CD4-positive, alpha-beta T cell (primary cell): ENCODE data around the gene COL23A1. TPM values are rescaled to one million over a fixed set of nuclear protein-coding genes. Genes with fewer than 3 reads are reported as not detected.

ENCODE experiments used
- ATAC-seq: fragments of 200-7000 bp; cut with Tn5 transposase; one replicate; pipeline ENCODE4 v1.10.0; 2022; ENCODE audit warnings: mild to moderate bottlenecking; ENCODE audit not compliant: poor library complexity
- CTCF ChIA-PET: fragments of 350-600 bp; sonication (Branson Sonifier 250); formaldehyde crosslinking; loops from one replicate; lab custom pipeline; 2021; ENCODE audit warnings: antibody characterized with exemption, inconsistent platforms; lab: Charles Lee
- POLR2A ChIA-PET: fragments of 350-600 bp; sonication (Branson Sonifier 250); formaldehyde crosslinking; loops from one replicate; lab custom pipeline; 2021; ENCODE audit warnings: antibody characterized with exemption, inconsistent platforms; lab: Charles Lee
- DNase-seq, 14 experiments: peaks; one replicate each; pipeline ENCODE4 v3.0.0-alpha.2; 2013 to 2020; ENCODE audit warnings: mixed read lengths in 2 of 14
- H3K27ac ChIP-seq, 2 donors: one replicate each; pipeline versions ENCODE4 v1.5.1 to v1.7.0; 2013; ENCODE audit warnings: low read length in 2 of 2, low read depth in 1 of 2, mild to moderate bottlenecking in 1 of 2
- H3K27me3 ChIP-seq, 2 experiments: 1 replicate in 1 of 2; 2 replicates in 1 of 2; pipeline versions ENCODE4 v1.6.1 to v1.7.0; 2013; ENCODE audit warnings: low read length in 2 of 2, control low read depth in 1 of 2, mild to moderate bottlenecking in 1 of 2, moderate library complexity in 1 of 2; ENCODE audit not compliant: insufficient read depth in 2 of 2, control insufficient read depth in 1 of 2
- H3K36me3 ChIP-seq: one replicate; pipeline ENCODE4 v1.6.1; 2013; ENCODE audit warnings: low read length, control low read depth; ENCODE audit not compliant: insufficient read depth
- H3K4me1 ChIP-seq: one replicate; pipeline ENCODE4 v1.6.1; 2013; ENCODE audit warnings: low read length, control low read depth; ENCODE audit not compliant: insufficient read depth
- H3K4me3 ChIP-seq: one replicate; pipeline ENCODE4 v1.5.1; 2013; ENCODE audit warnings: mild to moderate bottlenecking, low read length, moderate library complexity
- H3K9me3 ChIP-seq, 2 experiments: 1 replicate in 1 of 2; 2 replicates in 1 of 2; pipeline versions ENCODE4 v1.6.1 to v1.7.0; 2013; ENCODE audit warnings: low read length in 2 of 2, mild to moderate bottlenecking in 2 of 2, control low read depth in 1 of 2, moderate library complexity in 1 of 2; ENCODE audit not compliant: control insufficient read depth in 1 of 2, insufficient read depth in 1 of 2
- H3K27ac Mint-ChIP-seq: one replicate; pipeline ENCODE4 v1.8.0; 2020; ENCODE audit warnings: mixed read lengths
- H3K27me3 Mint-ChIP-seq: one replicate; pipeline ENCODE4 v1.8.0; 2021; ENCODE audit warnings: mixed read lengths
- H3K36me3 Mint-ChIP-seq: one replicate; pipeline ENCODE4 v1.8.0; 2021; ENCODE audit warnings: low read depth, mixed read lengths
- H3K4me1 Mint-ChIP-seq: one replicate; pipeline ENCODE4 v1.8.0; 2021; ENCODE audit warnings: low read depth, mixed read lengths
- H3K4me3 Mint-ChIP-seq: one replicate; pipeline ENCODE4 v1.8.0; 2020; ENCODE audit warnings: mild to moderate bottlenecking, mixed read lengths
- H3K9me3 Mint-ChIP-seq: one replicate; pipeline ENCODE4 v1.8.0; 2020; ENCODE audit warnings: mixed read lengths
- intact Hi-C, 2 experiments: fragments of 100-400 bp; cut with DNase I in 1 of 2; cut with micrococcal nuclease in 1 of 2; formaldehyde crosslinking; loops; one replicate each; pipeline versions ENCODE4 v1.15.1 to v1.9.0; 2023 to 2025; cut with DNase I, micrococcal nuclease
- total RNA-seq, 174 experiments: library from RNA in 2 of 174; stranded (reverse) in 2 of 174; gene quantifications; one replicate each; pipeline ENCODE4 v1.2.3 and lab custom pipeline; 2021 to 2026
- TF ChIP-seq, protein P1 (sequence below): fragments of 200-600 bp; IDR thresholded peaks from one replicate; pipeline ENCODE4 v1.8.0; 2022; ENCODE audit warnings: antibody characterized with exemption, mild to moderate bottlenecking

Gene COL23A1
- total RNA-seq, 2 experiments from 2014 or later, result not detected

DNA sequence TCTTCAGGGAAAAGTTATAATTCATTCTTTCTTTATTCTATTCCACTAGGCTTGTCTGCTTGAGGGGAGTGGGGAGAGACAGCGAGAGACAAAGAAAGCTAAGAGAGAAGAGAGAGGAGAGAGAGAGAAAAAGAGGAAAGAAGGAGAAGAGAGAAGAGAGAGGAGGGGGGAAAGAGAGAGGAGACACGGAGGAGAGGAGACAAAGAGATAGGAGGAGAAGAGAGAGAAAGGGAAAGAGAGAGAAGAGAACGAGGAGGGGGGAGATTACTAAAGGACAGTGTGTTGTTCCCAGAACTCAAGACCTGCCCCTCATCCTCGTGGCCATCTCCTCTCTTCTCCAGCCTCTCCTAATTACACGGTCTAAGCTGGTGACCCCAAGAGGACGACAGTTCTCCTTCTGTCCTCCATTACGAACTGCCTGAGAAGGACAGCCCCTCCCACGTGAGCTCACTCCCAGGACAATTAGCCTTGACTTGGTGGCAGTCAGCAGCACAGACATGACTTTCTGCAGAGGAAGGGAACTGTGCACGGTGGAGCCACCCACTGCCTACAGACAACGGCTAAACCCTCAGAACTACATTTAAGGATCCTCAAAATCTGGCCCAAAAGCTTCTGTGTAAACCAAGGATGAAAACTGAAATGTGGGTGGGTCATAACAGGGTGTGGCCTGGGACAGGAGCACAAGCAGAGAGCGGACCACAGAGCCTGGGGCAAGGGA, 99.1 kb downstream of the COL23A1 start:
- TF ChIP-seq, protein P1, sequence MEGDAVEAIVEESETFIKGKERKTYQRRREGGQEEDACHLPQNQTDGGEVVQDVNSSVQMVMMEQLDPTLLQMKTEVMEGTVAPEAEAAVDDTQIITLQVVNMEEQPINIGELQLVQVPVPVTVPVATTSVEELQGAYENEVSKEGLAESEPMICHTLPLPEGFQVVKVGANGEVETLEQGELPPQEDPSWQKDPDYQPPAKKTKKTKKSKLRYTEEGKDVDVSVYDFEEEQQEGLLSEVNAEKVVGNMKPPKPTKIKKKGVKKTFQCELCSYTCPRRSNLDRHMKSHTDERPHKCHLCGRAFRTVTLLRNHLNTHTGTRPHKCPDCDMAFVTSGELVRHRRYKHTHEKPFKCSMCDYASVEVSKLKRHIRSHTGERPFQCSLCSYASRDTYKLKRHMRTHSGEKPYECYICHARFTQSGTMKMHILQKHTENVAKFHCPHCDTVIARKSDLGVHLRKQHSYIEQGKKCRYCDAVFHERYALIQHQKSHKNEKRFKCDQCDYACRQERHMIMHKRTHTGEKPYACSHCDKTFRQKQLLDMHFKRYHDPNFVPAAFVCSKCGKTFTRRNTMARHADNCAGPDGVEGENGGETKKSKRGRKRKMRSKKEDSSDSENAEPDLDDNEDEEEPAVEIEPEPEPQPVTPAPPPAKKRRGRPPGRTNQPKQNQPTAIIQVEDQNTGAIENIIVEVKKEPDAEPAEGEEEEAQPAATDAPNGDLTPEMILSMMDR, result no peak
- no peaks in the 10 kb centered on the region for H3K4me1 Mint-ChIP-seq
- Histone ChIP-seq H3K27me3 (peaks cover 0 to 8% of the 10 kb centered on the region in 2 experiments), H3K4me1 (no peaks in the 10 kb centered on the region), H3K4me3 (no peak overlapping the region), H3K27ac (no peak overlapping the region), H3K9me3 (peaks cover 0 to 11% of the 10 kb centered on the region in 2 experiments), H3K36me3 (no peaks in the 10 kb centered on the region)
- DNase-seq (peak in 1 of 14 experiments; percentile 9), ATAC-seq (no peak)
- H3K36me3 Mint-ChIP-seq, result no peaks in the 10 kb centered on the region
- no peak overlapping the region for H3K4me3 Mint-ChIP-seq
- H3K27ac Mint-ChIP-seq, result no peak overlapping the region
- intact Hi-C loops, result no loop called here
- H3K9me3 Mint-ChIP-seq, result no peaks in the 10 kb centered on the region
- H3K27me3 Mint-ChIP-seq, result peaks cover 4% of the 10 kb centered on the region
- ChIA-PET CTCF (interaction anchor here (0.7 kb wide), 1 partner anchor 8 kb away, joined by 4 read pairs; no protein-coding TSS in a partner anchor), POLR2A (no interaction called here)

DNA sequence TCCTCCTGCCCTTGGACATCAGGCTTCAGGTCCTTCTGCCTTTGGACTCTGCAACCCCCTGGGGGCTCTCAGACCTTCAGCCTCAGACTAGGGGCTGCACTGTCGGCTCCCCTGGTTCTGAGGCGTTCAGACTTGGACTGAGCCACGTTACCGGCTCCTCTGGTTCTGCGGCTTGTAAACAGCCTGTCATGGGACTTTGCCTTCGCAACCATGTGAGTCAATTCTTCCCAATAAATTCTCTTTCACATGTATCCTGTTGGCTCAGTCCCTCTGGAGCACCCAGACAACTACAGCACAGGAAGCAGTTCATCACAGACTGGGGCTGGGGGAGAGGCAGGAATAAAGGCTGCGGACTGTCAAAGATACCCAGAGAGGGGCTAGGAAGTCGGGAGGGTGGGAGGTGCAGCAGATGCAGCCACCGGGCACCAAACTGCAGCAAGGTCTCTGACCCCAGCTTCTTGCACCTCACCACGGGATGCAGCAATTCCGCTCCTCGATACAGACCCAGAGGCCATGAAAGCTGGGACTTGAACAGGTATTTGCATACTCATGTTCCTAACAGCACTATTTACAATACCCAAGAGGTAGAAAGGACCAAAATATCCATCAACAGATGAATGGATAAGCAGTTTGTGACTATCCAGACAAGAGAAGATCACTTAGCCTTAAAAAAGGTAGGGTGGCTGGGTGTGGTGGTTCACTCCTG, 100.8 kb downstream of the COL23A1 start:
- Histone ChIP-seq H3K4me1 (no peaks in the 10 kb centered on the region), H3K4me3 (no peak overlapping the region), H3K27me3 (peaks cover 0 to 8% of the 10 kb centered on the region in 2 experiments), H3K9me3 (peaks cover 0 to 11% of the 10 kb centered on the region in 2 experiments), H3K36me3 (no peaks in the 10 kb centered on the region), H3K27ac (no peak overlapping the region)
- TF ChIP-seq, protein P1, result no peak
- Mint-ChIP-seq H3K9me3 (no peaks in the 10 kb centered on the region), H3K27ac (no peak overlapping the region), H3K4me1 (no peaks in the 10 kb centered on the region), H3K36me3 (no peaks in the 10 kb centered on the region), H3K4me3 (no peak overlapping the region), H3K27me3 (peaks cover 4% of the 10 kb centered on the region)
- DNase-seq (no peak), ATAC-seq (no peak)
- POLR2A ChIA-PET, result no interaction called here
- intact Hi-C loops, result no loop called here
- CTCF ChIA-PET, result no interaction called here

DNA sequence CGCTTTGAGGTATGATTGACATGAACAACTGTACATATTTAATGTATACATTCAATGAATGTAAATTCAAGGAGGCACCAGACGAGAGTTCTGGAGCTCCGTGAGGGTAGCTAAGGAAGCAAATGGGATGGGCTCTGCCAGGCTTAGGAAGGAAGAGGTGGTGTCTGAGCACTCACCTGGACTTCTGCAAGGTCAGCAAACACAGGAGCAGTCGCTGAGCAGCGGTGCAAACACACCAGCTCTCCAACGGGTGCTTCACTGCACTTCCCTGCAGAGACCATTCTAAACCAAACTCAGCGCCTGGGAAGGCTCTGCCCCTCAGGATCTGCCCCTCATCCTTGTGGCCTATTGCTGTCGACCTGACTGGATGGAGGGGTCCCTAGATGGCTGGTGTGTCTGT, 101.5 kb downstream of the COL23A1 start:
- H3K9me3 ChIP-seq, result peaks cover 0 to 11% of the 10 kb centered on the region in 2 experiments
- peaks cover 0 to 7% of the 10 kb centered on the region in 2 experiments for H3K27me3 ChIP-seq
- peaks cover 3% of the 10 kb centered on the region for H3K4me1 Mint-ChIP-seq
- peaks cover 4% of the 10 kb centered on the region for H3K27me3 Mint-ChIP-seq
- ATAC-seq, result no peak
- CTCF ChIA-PET, result no interaction called here
- H3K4me1 ChIP-seq, result peaks cover 4% of the 10 kb centered on the region
- TF ChIP-seq, protein P1, result no peak
- H3K9me3 Mint-ChIP-seq, result no peaks in the 10 kb centered on the region
- intact Hi-C loops, result no loop called here
- no peaks in the 10 kb centered on the region for H3K36me3 Mint-ChIP-seq
- no peak overlapping the region for H3K27ac Mint-ChIP-seq
- no peak for DNase-seq
- no peaks in the 10 kb centered on the region for H3K36me3 ChIP-seq
- POLR2A ChIA-PET, result no interaction called here
- H3K4me3 Mint-ChIP-seq, result no peak overlapping the region
- no peak overlapping the region for H3K27ac ChIP-seq
- H3K4me3 ChIP-seq, result no peak overlapping the region
